GM12878 (cell line): Measurements from ENCODE around the gene C22orf15. TPM values are rescaled to one million over a fixed set of nuclear protein-coding genes. Genes with fewer than 3 reads are reported as not detected.

Source experiments
- ATAC-seq: fragments of 200-7000 bp; cut with Tn5 transposase; 3 replicates; pipeline ENCODE4 v1.9.1; 2020; ENCODE audit warnings: mild to moderate bottlenecking, moderate library complexity
- BruUV-seq: library from RNA; stranded (reverse); fragments of 400-500 nt; replicated peaks from 2 replicates; lab custom pipeline; 2021; lab: Mats Ljungman, UMichigan
- CTCF ChIA-PET: fragments of 300-600 bp; sonication (Branson Sonifier 250); formaldehyde crosslinking; extraction: SDS; loops from one replicate; lab custom pipeline; 2021; ENCODE audit warnings: inconsistent platforms; lab: Yijun Ruan, JAX
- POLR2A ChIA-PET: fragments of 350-600 bp; formaldehyde crosslinking; extraction: SDS; loops from one replicate; lab custom pipeline; 2021; ENCODE audit warnings: inconsistent platforms; lab: Charles Lee
- RAD21 ChIA-PET: fragments of 300-600 bp; sonication (Branson Sonifier 250); formaldehyde crosslinking; loops from one replicate; lab custom pipeline; 2023; ENCODE audit warnings: antibody characterized with exemption; ENCODE audit not compliant: unreplicated experiment; lab: Charles Lee
- SMC1A ChIA-PET: fragments of 300-600 bp; sonication (Branson Sonifier 250); formaldehyde crosslinking; loops from one replicate; lab custom pipeline; 2023; ENCODE audit not compliant: unreplicated experiment, uncharacterized antibody; lab: Charles Lee
- DNase-seq: peaks from one replicate; pipeline ENCODE4 v3.0.0-alpha.2; 2011; ENCODE audit warnings: low read depth, low spot score
- FAIRE-seq: peaks from 3 replicates; lab custom pipeline; 2011; peaks lifted over from hg19 to GRCh38; lab: Jason Lieb, UNC
- H2AFZ ChIP-seq: 2 replicates; pipeline ENCODE4 v1.6.0; 2011; ENCODE audit warnings: low read depth, low read length, control low read depth; ENCODE audit not compliant: control insufficient read depth
- H3K27ac ChIP-seq: 2 replicates; pipeline ENCODE4 v1.5.1; 2011; ENCODE audit warnings: control low read depth; ENCODE audit not compliant: control insufficient read depth, insufficient read depth
- H3K27me3 ChIP-seq, 2 experiments: replicated peaks in 1 of 2; 2 replicates each; pipeline versions ENCODE4 v1.6.0 to v1.6.1; 2011; ENCODE audit warnings: low read length in 1 of 2; ENCODE audit not compliant: control insufficient read depth in 2 of 2, insufficient read depth in 2 of 2
- H3K36me3 ChIP-seq, 2 experiments: 2 replicates each; pipeline ENCODE4 v1.5.1; 2011; ENCODE audit warnings: low read length in 1 of 2; ENCODE audit not compliant: control insufficient read depth in 2 of 2, insufficient read depth in 2 of 2
- H3K4me1 ChIP-seq: 2 replicates; pipeline ENCODE4 v1.6.1; 2011; ENCODE audit warnings: mild to moderate bottlenecking, low read length, moderate library complexity, mixed read lengths; ENCODE audit not compliant: control insufficient read depth, insufficient read depth
- H3K4me2 ChIP-seq: 2 replicates; pipeline ENCODE4 v1.6.0; 2011; ENCODE audit warnings: control low read depth; ENCODE audit not compliant: control insufficient read depth, insufficient read depth
- H3K4me3 ChIP-seq: fragments of 200-600 bp; sonication (generic); 2 replicates; pipeline ENCODE4 v1.5.1; 2016
- H3K79me2 ChIP-seq: 2 replicates; pipeline ENCODE4 v1.6.0; 2011; ENCODE audit warnings: low read length; ENCODE audit not compliant: control insufficient read depth, insufficient read depth
- H3K9ac ChIP-seq: 2 replicates; pipeline ENCODE4 v1.8.0; 2011; ENCODE audit warnings: low read length, control low read depth, mixed read lengths; ENCODE audit not compliant: control insufficient read depth, insufficient read depth
- H3K9me3 ChIP-seq: replicated peaks from 3 replicates; pipeline ENCODE4 v1.5.1; 2011; ENCODE audit warnings: mild to moderate bottlenecking, low read length; ENCODE audit not compliant: control insufficient read depth, insufficient read depth
- H4K20me1 ChIP-seq: 2 replicates; pipeline ENCODE4 v1.6.0; 2011; ENCODE audit not compliant: control insufficient read depth, insufficient read depth
- KLF5 ChIP-seq: fragments of 450-650 bp; IDR thresholded peaks from 2 replicates; pipeline ENCODE4 v1.6.1; 2014; ENCODE audit warnings: mild to moderate bottlenecking; ENCODE audit not compliant: partially characterized antibody
- STAT1 ChIP-seq: fragments of 450-650 bp; conservative IDR thresholded peaks from 2 replicates; pipeline ENCODE4 v1.6.1; 2014; ENCODE audit warnings: antibody characterized with exemption, mild to moderate bottlenecking
- WGBS: methylation state at CpG from one replicate; pipeline ENCODE4 v1.1.6; 2016; ENCODE audit warnings: low lambda C conversion rate; ENCODE audit not compliant: insufficient replicate concordance, insufficient coverage; ENCODE audit errors: missing lambda C conversion rate; 5-methylcytosine and 5-hydroxymethylcytosine counted together
- in situ Hi-C: fragments of 300-500 bp; cut with MboI; formaldehyde crosslinking; loops from 9 replicates; pipeline ENCODE4 v1.14.3; 2018; ENCODE audit warnings: mixed read lengths
- intact Hi-C: fragments of 100-400 bp; cut with micrococcal nuclease; formaldehyde crosslinking; loops from one replicate; pipeline ENCODE4 v1.14.2; 2022; ENCODE audit not compliant: unreplicated experiment
- polyA plus RNA-seq, 11 experiments: library from polyadenylated mRNA; depleted of rRNA in 4 of 11; unstranded in 6 of 11; stranded (reverse) in 5 of 11; fragments of >200 nt; fragmentation: Nextera tagmentation in 4 of 11; fragmentation: Illumina TruSeq in 1 of 11; extraction: Ambion mirVana in 4 of 11; extraction: Trizol in 1 of 11; gene quantifications; 1 replicate in 1 of 11; 2 replicates in 10 of 11; pipeline versions ENCODE4 v1.2.1 to v1.2.3, GENCODE V29; 2011 to 2016; ENCODE audit warnings: inconsistent platforms in 2 of 11, missing spikeins in 2 of 11, low read depth in 1 of 11
- total RNA-seq, 4 experiments: library from RNA; depleted of rRNA in 3 of 4; stranded (reverse); fragments of >200 nt in 3 of 4; fragmentation: Illumina TruSeq in 1 of 4; extraction: Trizol in 1 of 4; gene quantifications; 2 replicates each; pipeline versions ENCODE4 v1.2.1 to v1.2.3, GENCODE V29; 2013 to 2021
- TF ChIP-seq, protein P1 (sequence below), 3 experiments: IDR thresholded peaks in 2 of 3; conservative IDR thresholded peaks in 1 of 3; 2 replicates each; pipeline ENCODE4 v1.5.1; 2011; ENCODE audit warnings: low read depth in 3 of 3, low read length in 3 of 3, mild to moderate bottlenecking in 3 of 3, control low read depth in 2 of 3, moderate library complexity in 2 of 3, inconsistent platforms in 1 of 3, mixed read lengths in 1 of 3; ENCODE audit not compliant: control insufficient read depth in 2 of 3, insufficient read depth in 1 of 3; ENCODE audit errors: extremely low read depth in 1 of 3
- TF ChIP-seq, protein P2 (sequence below): fragments of 150-350 bp; IDR thresholded peaks from 2 replicates; pipeline ENCODE4 v1.6.1; 2016; ENCODE audit warnings: low read depth, low read length

C22orf15 gene
- total and polyA plus RNA-seq, 10 of the 15 experiments (the other 5 are each of a cell fraction or from before 2014, with no cell fraction given), result 0.05 to 0.47 (median 0.13) TPM; not detected in 3

DNA sequence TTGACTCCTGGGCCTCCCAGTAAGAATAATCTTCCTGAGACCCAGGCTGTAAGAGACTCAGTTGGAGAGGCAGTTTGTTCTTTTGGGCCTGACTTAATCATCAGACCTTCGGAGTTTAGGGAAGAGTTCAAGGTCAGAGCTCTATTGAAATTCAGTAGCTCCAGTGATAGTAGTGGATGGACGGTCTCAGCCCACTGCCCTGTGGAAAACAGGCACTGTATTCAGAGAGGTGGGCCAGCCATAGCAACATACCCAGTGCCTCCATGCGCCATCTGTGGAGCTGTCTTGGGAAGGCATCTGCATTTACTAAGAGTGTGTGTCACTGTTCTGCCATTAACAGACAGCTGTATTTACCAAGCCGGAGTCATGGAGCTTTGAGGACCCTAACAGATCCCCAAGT is 26.8 kb downstream of the C22orf15 start:
- FAIRE-seq (no peak), ATAC-seq (peak; percentile 46), DNase-seq (no peak)
- ChIA-PET CTCF (interaction anchor here (0.7 to 2.8 kb wide), 10 partner anchors 9 to 68 kb away, joined by 3 to 11 read pairs (median 5); partner anchors contain the start of genes CHCHD10 and SLC2A11), SMC1A (interaction anchor here (0.7 to 2.5 kb wide), 9 partner anchors 8 to 73 kb away, joined by 3 to 13 read pairs (median 5); no protein-coding TSS in a partner anchor), POLR2A (interaction anchor here (1.0 to 2.2 kb wide), 4 partner anchors 9 to 54 kb away, joined by 4 to 14 read pairs (median 8); no protein-coding TSS in a partner anchor), RAD21 (interaction anchor here (0.9 to 1.5 kb wide), 6 partner anchors 11 to 68 kb away, joined by 3 to 4 read pairs (median 3); partner anchors contain the start of genes SLC2A11 and VPREB3)
- Histone ChIP-seq H3K27ac (0 out of 2 replicates have a peak overlapping the region, but pooled peaks have one; percentile 23), H3K4me2 (peak overlapping the region; percentile 56), H3K4me1 (peaks cover 11% of the 10 kb centered on the region), H3K79me2 (peaks cover 50% of the 10 kb centered on the region), H3K9ac (peak overlapping the region; percentile 13; the same call in 1 of the 2 replicates), H2AFZ (no peak overlapping the region), H3K9me3 (no peaks in the 10 kb centered on the region), H3K36me3 (peaks cover 14 to 16% of the 10 kb centered on the region in 2 experiments; a peak in 3 of 4 replicates), H4K20me1 (0 out of 2 replicates have a peak, but pooled peaks cover 4% of the 10 kb centered on the region), H3K4me3 (peak overlapping the region; percentile 39; the same call in 1 of the 2 replicates), H3K27me3 (no peaks in the 10 kb centered on the region)
- in situ Hi-C loops, result no loop called here
- BruUV-seq, result no TSS peak
- TF ChIP-seq, protein P1, sequence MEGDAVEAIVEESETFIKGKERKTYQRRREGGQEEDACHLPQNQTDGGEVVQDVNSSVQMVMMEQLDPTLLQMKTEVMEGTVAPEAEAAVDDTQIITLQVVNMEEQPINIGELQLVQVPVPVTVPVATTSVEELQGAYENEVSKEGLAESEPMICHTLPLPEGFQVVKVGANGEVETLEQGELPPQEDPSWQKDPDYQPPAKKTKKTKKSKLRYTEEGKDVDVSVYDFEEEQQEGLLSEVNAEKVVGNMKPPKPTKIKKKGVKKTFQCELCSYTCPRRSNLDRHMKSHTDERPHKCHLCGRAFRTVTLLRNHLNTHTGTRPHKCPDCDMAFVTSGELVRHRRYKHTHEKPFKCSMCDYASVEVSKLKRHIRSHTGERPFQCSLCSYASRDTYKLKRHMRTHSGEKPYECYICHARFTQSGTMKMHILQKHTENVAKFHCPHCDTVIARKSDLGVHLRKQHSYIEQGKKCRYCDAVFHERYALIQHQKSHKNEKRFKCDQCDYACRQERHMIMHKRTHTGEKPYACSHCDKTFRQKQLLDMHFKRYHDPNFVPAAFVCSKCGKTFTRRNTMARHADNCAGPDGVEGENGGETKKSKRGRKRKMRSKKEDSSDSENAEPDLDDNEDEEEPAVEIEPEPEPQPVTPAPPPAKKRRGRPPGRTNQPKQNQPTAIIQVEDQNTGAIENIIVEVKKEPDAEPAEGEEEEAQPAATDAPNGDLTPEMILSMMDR (IDR thresholded peaks at IDR 0.05 in 2 of 3, conservative IDR thresholded peaks at IDR 0.05 in 1 of 3; ENCODE audit: control insufficient read depth in 2 of 3, extremely low read depth in 1 of 3, insufficient read depth in 1 of 3, low read depth in 3 of 3, low read length in 3 of 3), result peak in 1 of 3 experiments; percentile 14; a peak in 1 of 6 replicates
- TF ChIP-seq, protein P2, sequence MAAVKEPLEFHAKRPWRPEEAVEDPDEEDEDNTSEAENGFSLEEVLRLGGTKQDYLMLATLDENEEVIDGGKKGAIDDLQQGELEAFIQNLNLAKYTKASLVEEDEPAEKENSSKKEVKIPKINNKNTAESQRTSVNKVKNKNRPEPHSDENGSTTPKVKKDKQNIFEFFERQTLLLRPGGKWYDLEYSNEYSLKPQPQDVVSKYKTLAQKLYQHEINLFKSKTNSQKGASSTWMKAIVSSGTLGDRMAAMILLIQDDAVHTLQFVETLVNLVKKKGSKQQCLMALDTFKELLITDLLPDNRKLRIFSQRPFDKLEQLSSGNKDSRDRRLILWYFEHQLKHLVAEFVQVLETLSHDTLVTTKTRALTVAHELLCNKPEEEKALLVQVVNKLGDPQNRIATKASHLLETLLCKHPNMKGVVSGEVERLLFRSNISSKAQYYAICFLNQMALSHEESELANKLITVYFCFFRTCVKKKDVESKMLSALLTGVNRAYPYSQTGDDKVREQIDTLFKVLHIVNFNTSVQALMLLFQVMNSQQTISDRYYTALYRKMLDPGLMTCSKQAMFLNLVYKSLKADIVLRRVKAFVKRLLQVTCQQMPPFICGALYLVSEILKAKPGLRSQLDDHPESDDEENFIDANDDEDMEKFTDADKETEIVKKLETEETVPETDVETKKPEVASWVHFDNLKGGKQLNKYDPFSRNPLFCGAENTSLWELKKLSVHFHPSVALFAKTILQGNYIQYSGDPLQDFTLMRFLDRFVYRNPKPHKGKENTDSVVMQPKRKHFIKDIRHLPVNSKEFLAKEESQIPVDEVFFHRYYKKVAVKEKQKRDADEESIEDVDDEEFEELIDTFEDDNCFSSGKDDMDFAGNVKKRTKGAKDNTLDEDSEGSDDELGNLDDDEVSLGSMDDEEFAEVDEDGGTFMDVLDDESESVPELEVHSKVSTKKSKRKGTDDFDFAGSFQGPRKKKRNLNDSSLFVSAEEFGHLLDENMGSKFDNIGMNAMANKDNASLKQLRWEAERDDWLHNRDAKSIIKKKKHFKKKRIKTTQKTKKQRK, result no peak
- TF ChIP-seq KLF5 (no peak), STAT1 (no peak)
- WGBS, result 98% methylated on average over 4 of the region's 4 CpGs
- intact Hi-C loops, result no loop called here
